Measurements from ENCODE around the gene RFX3.

DNA sequence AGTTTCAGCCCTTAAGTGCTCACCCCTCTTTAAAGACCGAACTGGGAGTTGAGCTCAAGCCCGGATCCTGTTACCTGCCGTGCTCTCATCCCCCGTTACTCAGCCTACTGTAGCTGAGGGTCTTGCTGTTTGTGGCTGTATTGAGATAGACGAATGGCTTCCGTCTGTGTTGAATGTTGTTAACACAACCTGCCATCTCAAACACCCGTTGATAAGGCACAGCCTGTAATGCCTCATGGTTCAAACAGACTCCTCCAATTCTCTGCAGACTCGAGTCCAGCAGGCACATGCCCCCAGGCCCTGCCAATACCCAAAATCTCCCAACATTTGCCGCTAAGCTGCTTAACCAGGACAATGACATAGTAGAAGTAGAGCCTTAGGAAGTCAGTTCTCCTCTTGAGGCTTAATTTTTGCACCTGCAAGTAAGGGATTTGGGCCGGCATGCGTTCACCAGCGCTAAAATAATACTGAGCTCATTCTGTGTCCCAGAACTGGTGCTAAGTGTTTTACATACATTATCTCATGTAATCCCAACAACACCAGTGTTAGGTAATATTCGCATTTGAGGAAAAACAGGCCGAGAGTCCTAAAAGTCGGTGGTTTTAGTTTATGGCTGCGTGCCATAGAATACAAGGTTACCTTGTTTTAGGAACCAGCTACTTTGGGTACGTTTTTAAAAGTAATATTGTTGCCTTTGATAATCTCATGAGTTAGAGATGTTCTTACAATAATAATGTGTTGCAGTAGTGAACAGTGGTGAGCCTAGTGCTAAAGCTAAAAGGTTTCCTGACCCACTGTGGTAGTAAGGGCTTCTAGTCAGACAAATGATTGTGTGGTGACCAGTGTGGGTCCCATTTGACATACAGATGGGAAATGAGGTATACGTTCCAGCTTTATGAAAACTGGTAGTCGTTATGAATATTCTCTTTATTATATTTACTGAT, 1.5 kb upstream of the RFX3 start:
- TF ChIP-seq, protein P1, sequence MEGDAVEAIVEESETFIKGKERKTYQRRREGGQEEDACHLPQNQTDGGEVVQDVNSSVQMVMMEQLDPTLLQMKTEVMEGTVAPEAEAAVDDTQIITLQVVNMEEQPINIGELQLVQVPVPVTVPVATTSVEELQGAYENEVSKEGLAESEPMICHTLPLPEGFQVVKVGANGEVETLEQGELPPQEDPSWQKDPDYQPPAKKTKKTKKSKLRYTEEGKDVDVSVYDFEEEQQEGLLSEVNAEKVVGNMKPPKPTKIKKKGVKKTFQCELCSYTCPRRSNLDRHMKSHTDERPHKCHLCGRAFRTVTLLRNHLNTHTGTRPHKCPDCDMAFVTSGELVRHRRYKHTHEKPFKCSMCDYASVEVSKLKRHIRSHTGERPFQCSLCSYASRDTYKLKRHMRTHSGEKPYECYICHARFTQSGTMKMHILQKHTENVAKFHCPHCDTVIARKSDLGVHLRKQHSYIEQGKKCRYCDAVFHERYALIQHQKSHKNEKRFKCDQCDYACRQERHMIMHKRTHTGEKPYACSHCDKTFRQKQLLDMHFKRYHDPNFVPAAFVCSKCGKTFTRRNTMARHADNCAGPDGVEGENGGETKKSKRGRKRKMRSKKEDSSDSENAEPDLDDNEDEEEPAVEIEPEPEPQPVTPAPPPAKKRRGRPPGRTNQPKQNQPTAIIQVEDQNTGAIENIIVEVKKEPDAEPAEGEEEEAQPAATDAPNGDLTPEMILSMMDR (IDR thresholded peaks at IDR 0.05; ENCODE audit: insufficient read depth, low read length, poor library complexity, severe bottlenecking) = no peak
- no peak for TF ChIP-seq EZH2phosphoT487 (conservative IDR thresholded peaks at IDR 0.05; ENCODE audit: low read length)

Measured in SU-DHL-6 (cell line).